GM13976 (cell line): ENCODE data around the gene FHL1.

Experiments used
- DNase-seq: peaks from one replicate; pipeline ENCODE4 v3.0.0; 2012; ENCODE audit warnings: low spot score
- in situ Hi-C: fragments of 300-500 bp; cut with MboI; formaldehyde crosslinking; loops from one replicate; pipeline ENCODE4 v1.12.0; 2022; ENCODE audit warnings: low sequenced_read_pairs, mixed read lengths, inconsistent platforms; ENCODE audit not compliant: unreplicated experiment
- TF ChIP-seq, protein P1 (sequence below): IDR thresholded peaks from 2 replicates; pipeline ENCODE4 v1.5.1; 2012; ENCODE audit warnings: borderline replicate concordance, mild to moderate bottlenecking; ENCODE audit not compliant: insufficient read depth; ENCODE audit errors: extremely low read depth, missing control alignments, control extremely low read depth

FHL1 gene

DNA sequence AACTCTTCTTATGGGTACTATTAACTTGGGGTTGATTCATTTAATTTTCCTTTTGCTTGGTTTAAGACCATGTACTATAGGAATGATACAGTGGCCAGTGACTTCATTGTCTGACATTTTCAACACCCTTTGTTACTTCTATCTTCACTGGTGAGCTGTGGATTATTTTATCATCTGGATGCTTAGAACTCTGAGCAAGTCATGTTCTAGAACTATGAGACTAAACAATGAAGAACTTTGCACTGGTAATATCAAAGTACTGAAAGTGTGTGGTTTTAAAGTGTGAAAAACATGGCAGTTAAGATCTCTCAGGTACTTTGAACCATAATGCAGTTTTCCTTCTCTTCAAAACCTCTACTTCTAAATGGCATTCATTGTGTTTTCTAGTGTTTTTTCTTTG lies 56.1 kb downstream of the FHL1 start:
- in situ Hi-C loops: no loop called here
- TF ChIP-seq, protein P1, sequence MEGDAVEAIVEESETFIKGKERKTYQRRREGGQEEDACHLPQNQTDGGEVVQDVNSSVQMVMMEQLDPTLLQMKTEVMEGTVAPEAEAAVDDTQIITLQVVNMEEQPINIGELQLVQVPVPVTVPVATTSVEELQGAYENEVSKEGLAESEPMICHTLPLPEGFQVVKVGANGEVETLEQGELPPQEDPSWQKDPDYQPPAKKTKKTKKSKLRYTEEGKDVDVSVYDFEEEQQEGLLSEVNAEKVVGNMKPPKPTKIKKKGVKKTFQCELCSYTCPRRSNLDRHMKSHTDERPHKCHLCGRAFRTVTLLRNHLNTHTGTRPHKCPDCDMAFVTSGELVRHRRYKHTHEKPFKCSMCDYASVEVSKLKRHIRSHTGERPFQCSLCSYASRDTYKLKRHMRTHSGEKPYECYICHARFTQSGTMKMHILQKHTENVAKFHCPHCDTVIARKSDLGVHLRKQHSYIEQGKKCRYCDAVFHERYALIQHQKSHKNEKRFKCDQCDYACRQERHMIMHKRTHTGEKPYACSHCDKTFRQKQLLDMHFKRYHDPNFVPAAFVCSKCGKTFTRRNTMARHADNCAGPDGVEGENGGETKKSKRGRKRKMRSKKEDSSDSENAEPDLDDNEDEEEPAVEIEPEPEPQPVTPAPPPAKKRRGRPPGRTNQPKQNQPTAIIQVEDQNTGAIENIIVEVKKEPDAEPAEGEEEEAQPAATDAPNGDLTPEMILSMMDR: no peak
- no peak for DNase-seq

- in situ Hi-C loops: no loop called here
- DNase-seq: no peak
- TF ChIP-seq, protein P1: no peak
These were observed 56.6 kb downstream of the FHL1 start for GRCh38 chrX:136203951-136204350.

GRCh38 chrX:136204571-136204970 lies 57.2 kb downstream of the FHL1 start:
- TF ChIP-seq, protein P1: no peak
- DNase-seq: no peak
- in situ Hi-C loops: no loop called here

GRCh38 chrX:136205882-136206380 lies 58.6 kb downstream of the FHL1 start:
- in situ Hi-C loops: no loop called here
- TF ChIP-seq, protein P1: no peak
- DNase-seq: no peak

DNA sequence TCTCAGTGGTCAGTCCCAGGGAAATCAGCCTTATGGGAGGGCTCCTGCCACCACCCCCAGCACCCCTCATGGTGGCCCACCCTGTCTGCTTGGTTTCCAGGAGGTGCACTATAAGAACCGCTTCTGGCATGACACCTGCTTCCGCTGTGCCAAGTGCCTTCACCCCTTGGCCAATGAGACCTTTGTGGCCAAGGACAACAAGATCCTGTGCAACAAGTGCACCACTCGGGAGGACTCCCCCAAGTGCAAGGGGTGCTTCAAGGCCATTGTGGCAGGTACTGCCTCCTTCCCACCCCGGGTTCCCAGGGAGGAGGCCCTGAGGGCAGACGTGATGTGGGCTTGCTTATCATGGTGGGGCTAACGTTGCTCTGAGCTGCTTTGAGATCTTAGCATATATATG lies 59.6 kb downstream of the FHL1 start:
- TF ChIP-seq, protein P1: no peak
- DNase-seq: no peak
- in situ Hi-C loops: no loop called here

GRCh38 chrX:136207546-136207945 lies 60.2 kb downstream of the FHL1 start:
- TF ChIP-seq, protein P1: no peak
- in situ Hi-C loops: no loop called here
- DNase-seq: no peak
